Uterine smooth muscle cell (primary cell): ENCODE data around the gene IGSF8. TPM values are rescaled to one million over a fixed set of nuclear protein-coding genes. Genes with fewer than 3 reads are reported as not detected.

Source experiments
- total RNA-seq: library from RNA; depleted of rRNA; stranded (reverse); fragments of >200 nt; gene quantifications from 2 replicates; pipeline ENCODE4 v1.2.3, GENCODE V29; 2014

Gene IGSF8, protein sequence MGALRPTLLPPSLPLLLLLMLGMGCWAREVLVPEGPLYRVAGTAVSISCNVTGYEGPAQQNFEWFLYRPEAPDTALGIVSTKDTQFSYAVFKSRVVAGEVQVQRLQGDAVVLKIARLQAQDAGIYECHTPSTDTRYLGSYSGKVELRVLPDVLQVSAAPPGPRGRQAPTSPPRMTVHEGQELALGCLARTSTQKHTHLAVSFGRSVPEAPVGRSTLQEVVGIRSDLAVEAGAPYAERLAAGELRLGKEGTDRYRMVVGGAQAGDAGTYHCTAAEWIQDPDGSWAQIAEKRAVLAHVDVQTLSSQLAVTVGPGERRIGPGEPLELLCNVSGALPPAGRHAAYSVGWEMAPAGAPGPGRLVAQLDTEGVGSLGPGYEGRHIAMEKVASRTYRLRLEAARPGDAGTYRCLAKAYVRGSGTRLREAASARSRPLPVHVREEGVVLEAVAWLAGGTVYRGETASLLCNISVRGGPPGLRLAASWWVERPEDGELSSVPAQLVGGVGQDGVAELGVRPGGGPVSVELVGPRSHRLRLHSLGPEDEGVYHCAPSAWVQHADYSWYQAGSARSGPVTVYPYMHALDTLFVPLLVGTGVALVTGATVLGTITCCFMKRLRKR
- total RNA-seq = 12.3 and 32.0 TPM in 2 replicates

DNA sequence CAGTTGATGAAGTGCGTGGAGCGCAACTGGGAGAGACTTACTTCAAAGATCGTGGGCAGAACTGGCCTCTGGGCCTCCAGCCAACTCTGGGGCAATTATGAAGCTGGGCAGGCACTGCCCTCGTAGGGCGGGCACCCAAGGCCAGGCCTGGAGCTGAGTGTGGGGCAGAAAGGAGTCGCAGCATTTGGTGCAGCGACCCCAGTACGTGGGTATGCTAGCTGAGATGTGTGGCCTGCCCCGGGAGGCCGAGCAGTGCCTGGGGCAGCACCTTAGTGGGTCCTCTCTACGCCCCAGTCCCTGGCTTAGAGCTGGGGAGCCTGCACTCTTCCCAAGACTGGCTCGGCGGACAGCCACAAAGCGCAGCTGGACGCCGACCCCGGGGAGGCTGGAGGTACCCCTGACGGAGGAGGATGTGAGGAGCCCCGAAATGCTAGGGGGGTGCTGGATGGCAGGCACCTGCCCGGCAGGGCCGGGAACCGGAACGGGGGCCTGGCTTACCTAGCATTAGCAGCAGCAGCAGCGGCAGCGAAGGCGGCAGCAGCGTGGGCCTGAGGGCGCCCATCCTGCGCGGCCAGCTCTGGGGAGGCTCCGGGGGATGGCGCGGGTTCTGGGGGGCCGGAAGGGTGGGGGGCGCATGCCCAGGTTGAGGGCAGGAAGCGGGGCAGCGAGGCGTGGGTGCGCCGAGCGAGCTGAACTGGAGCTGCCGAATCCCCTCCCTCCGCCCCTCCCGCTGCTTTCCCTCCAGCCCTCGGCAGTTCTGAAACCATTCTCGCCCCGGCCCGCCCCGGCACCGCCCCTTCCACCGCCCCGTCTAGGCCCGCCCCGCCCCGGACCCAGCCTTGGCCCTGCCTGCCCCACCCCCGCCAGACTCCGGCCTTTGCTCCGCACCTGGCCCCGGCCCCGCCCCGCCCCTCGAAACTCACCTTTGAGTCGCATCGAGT is at the start of gene IGSF8:
Gene IGSF8 (minus strand): TSS at position 709 of the 941 bp plus-strand sequence. CDS start 147 bp downstream, at position 562.

DNA sequence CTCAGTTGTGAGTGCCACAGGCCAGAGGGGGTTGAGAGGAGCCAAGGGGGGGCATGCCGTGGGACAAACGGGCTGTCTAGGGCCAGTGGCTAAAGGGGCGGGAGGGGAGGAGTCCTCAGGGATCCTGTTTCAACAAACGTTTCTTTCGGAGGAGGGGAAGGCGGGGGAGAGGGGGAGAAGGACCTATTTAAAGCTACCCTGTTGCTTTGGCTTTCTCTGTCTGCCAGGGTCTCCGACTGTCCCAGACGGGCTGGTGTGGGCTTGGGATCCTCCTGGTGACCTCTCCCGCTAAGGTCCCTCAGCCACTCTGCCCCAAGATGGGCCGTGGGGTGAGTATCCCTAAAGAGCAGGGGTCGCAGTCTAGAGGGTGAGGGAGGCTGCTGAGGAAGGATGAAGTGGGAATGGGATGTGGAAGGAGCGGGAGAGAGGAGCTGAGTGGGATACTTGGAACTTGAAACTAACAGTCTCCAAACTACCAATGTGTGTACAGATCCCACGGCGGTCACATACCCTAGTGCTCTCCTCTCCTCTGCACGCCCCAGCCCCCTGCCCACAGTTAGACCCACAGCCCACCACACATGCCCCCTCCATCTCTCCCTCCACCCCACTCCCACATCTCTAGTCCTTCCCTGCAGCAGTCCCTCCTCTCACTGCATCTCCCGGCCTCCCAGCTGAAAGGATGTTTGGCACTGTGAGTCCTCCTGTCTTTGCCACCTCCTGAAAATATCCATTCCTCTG is 17.3 kb upstream of the IGSF8 start, which contains the start of gene ATP1A2:
Gene ATP1A2 (plus strand): TSS at position 215 of the 738 bp plus-strand sequence. CDS start 103 bp downstream, at position 318.

DNA sequence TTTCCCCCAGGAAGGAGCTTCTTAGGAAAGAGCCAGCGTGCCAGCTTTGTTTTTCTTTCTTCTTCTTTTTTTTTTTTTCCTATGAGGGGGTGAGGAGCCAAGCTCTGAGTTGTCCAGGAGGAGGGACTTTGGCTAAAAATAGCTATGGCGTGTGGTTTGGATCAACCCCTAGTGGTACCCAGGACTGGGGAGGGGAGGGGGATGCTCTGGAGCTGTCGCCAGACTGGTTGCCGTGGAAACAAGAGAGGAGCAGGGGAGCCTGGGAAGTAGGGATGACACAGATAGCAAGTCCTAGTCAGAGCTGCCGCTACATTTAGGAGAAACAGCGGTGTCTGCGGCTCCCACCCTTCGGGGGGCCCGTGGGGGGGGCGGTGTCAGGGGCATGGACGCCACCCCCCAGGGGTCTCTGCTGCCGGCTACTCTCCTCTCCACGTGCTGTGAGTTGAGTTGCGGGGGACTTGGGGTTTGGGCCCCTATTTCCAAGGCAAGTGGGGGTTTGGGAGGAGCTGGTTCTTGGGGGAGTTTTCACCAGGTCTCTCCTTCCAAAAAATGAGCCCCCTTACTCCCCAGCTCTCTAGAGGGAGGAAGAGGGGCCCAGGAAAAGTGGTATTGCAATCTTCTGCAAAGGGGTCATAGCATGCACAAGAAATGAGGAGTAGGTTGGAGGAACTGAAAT is 17.0 kb downstream of the IGSF8 start, which contains the start of gene KCNJ9:
Gene KCNJ9 (plus strand): TSS at position 278 of the 676 bp plus-strand sequence. CDS start 2,493 bp downstream, outside the sequence.

DNA sequence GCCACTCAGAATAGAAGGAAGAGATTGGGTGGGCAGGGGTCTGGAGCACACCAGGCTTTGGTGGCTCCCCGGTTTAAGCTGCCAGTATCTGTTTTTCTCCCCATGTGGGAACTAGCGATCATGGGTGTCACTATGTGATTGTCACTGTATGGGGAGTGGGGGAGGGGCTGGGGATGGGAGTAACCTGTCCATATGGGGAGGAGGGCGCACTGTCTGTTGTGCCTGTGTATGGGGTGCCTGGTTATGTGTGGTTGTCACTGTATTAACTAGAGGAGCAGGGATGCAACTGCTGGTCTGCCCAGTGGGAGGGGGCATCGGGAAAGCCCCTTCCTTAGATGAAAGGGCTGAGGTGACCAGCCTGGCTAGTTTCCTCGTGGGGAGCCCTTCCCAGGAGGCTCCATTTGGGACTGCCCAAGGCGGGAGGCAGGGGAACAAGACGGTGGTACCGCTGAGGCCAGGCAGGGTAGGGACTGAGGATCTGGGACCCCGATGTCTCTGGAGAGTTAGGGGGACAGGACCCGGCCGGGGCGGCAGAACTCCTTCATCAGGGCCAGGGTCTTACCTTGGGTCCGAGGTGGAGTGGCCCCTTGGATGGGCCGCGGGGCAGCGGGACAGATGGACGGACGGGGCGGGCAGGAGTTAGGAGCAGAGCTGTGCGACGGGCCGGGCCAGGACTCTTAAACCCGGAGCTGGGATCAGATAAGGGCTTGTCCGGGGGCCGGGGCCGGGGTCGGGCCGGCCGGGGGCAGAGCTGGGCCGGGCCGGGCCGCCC is 28.8 kb downstream of the IGSF8 start, which contains the start of gene KCNJ10:
Gene KCNJ10 (minus strand): TSS at position 701 of the 772 bp plus-strand sequence. CDS start 27,628 bp downstream, outside the sequence.

Other genes starting within 250 kb of the IGSF8 start
- 0.12 TPM in 1 of 2 replicates, not detected in the other for gene VSIG8, start 236.0 kb downstream of the IGSF8 start, total RNA-seq
- gene CFAP45, start 198.5 kb downstream of the IGSF8 start, total RNA-seq = 0.62 and 1.1 TPM in 2 replicates
- 187 and 331 TPM in 2 replicates for gene TAGLN2, start 173.1 kb downstream of the IGSF8 start, total RNA-seq
- under 0.01 TPM in 1 of 2 replicates, not detected in the other for gene IGSF9, start 153.0 kb downstream of the IGSF8 start, total RNA-seq
- gene SLAMF9, start 144.4 kb downstream of the IGSF8 start, total RNA-seq = not detected in 2 replicates
- 3.1 and 4.0 TPM in 2 replicates for gene PIGM, start 66.6 kb downstream of the IGSF8 start, total RNA-seq
- gene KCNJ10, start 28.5 kb downstream of the IGSF8 start, total RNA-seq = under 0.01 TPM in 1 of 2 replicates, not detected in the other
- not detected in 2 replicates for gene KCNJ9, start 17.1 kb downstream of the IGSF8 start, total RNA-seq
- 0.37 TPM in 1 of 2 replicates, not detected in the other for gene ATP1A2, start 17.1 kb upstream of the IGSF8 start, total RNA-seq
- gene ATP1A4, start 53.0 kb upstream of the IGSF8 start, total RNA-seq = not detected in 2 replicates
- gene CASQ1, start 92.0 kb upstream of the IGSF8 start, total RNA-seq = 0.25 TPM in 1 of 2 replicates, not detected in the other
- gene PEA15, start 106.8 kb upstream of the IGSF8 start, total RNA-seq = 69.9 and 81.6 TPM in 2 replicates
- gene DCAF8, start 163.9 kb upstream of the IGSF8 start, total RNA-seq = 76.9 and 87.0 TPM in 2 replicates
- gene PEX19, start 186.5 kb upstream of the IGSF8 start, total RNA-seq = 52.0 and 59.2 TPM in 2 replicates
- 327 and 372 TPM in 2 replicates for gene COPA, start 244.6 kb upstream of the IGSF8 start, total RNA-seq
- 69.7 and 75.9 TPM in 2 replicates for gene NCSTN, start 244.8 kb upstream of the IGSF8 start, total RNA-seq